GM12892 (cell line): Measurements from ENCODE around the gene FANCG.

Experiments
- POLR2A ChIP-seq: IDR thresholded peaks from 2 replicates; pipeline ENCODE4 v1.6.1; 2011; ENCODE audit warnings: low read depth, low read length, control low read depth
- POLR2AphosphoS5 ChIP-seq: IDR thresholded peaks from 2 replicates; pipeline ENCODE4 v1.6.1; 2011; ENCODE audit warnings: low read depth, low read length, control low read depth
- TAF1 ChIP-seq: IDR thresholded peaks from 2 replicates; pipeline ENCODE4 v1.6.1; 2011; ENCODE audit warnings: low read depth, mild to moderate bottlenecking, control low read depth, low read length, borderline replicate concordance

GRCh38 chr9:35029852-35030251, 49.9 kb downstream of the FANCG start:
- TF ChIP-seq POLR2A (no peak), TAF1 (no peak), POLR2AphosphoS5 (no peak)
